GM12872 (cell line): Measurements from ENCODE around the gene SDK1.

Experiments
- CTCF ChIP-seq: IDR thresholded peaks from 3 replicates; pipeline ENCODE4 v1.5.1; 2011; ENCODE audit warnings: low read depth, mild to moderate bottlenecking, low read length, moderate library complexity; ENCODE audit not compliant: insufficient read depth

Gene SDK1

GRCh38 chr7:4099651-4100050 lies 798.6 kb downstream of the SDK1 start:
- TF ChIP-seq CTCF, result no peak

GRCh38 chr7:4100148-4100547 lies 799.1 kb downstream of the SDK1 start:
- TF ChIP-seq CTCF, result no peak

- no peak for TF ChIP-seq CTCF
These were observed 799.6 kb downstream of the SDK1 start for GRCh38 chr7:4100691-4101090.

- no peak for TF ChIP-seq CTCF
These were observed 801.3 kb downstream of the SDK1 start for GRCh38 chr7:4102231-4102841.

DNA sequence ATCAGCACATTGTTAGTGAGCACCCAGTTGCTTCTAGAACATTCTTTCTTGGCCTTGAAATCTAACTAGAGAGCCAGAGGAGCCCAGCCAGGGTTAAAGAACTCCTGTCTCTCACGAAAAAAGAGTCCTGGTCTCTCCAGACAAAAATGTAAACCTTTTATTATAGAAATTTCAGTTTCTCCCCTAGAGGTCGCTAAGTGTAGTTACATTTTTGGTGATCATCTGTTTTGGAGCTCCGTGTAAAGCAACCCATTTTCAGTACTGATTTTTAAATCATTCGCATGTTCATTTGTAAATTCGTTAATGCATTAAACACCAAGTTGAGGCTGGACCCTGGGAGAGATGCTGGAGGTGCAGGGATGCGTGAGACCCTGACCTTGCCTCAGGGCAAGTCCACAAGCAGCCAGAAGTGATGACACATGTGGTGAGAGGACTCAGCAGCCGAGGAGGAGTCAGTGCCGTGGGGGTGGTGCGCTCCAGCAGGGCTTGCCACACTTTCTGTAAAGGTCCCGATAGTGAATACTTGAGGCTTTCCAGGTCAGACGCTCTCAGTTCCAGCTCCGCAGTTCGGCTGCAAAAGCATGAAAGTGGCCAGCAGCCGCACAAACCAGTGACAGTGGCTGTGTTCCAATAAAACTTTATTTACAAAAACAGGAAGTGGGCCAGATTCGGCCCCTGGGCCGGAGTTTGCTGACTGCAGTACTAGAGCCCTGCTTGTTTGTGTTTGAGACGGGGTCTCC lies 802.5 kb downstream of the SDK1 start:
- TF ChIP-seq CTCF, result no peak

GRCh38 chr7:4107839-4108238 lies 806.8 kb downstream of the SDK1 start:
- TF ChIP-seq CTCF, result no peak

- TF ChIP-seq CTCF, result no peak
These were observed 807.9 kb downstream of the SDK1 start for GRCh38 chr7:4108951-4109350.
